Dedifferentiated amniotic fluid mesenchymal stem cell (primary cell): ENCODE measurements around the gene CRACDL.

Source experiments
- DNase-seq: peaks from one replicate; pipeline ENCODE4 v3.0.0-alpha.2; 2016; ENCODE audit errors: extremely low spot score

CRACDL gene

GRCh38 chr2:98935777-98936352 is at the start of gene CRACDL:
TSS of gene CRACDL (minus strand) at chr2:98936225. CDS start at chr2:98846800, 89,425 bp downstream.
- no peak for DNase-seq

DNA sequence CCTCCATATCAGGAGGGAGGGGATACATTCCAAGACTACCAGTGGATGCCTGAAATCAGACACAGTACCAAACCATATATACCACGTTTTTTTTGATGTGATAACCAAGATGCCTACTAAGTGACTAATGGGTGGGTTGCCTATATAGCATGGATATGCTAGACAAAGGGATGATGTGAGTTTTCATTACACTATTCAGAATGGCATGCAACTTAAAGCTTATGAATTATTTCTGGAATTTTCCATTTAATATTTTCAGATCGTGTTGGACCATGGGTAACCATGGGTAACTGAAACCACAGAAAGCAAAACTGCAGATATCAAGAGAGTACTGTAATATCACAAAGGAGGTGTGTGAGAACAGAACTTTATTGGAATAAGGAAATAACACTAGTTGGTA is 39.6 kb upstream of the CRACDL start:
- no peak for DNase-seq

GRCh38 chr2:98972582-98973167 is 36.6 kb upstream of the CRACDL start:
- DNase-seq, result no peak

GRCh38 chr2:98959810-98960507 is 23.9 kb upstream of the CRACDL start:
- DNase-seq, result no peak

GRCh38 chr2:98952966-98953365 is 16.9 kb upstream of the CRACDL start:
- no peak for DNase-seq

GRCh38 chr2:98948956-98949739 is 13.1 kb upstream of the CRACDL start:
- DNase-seq, result no peak

DNA sequence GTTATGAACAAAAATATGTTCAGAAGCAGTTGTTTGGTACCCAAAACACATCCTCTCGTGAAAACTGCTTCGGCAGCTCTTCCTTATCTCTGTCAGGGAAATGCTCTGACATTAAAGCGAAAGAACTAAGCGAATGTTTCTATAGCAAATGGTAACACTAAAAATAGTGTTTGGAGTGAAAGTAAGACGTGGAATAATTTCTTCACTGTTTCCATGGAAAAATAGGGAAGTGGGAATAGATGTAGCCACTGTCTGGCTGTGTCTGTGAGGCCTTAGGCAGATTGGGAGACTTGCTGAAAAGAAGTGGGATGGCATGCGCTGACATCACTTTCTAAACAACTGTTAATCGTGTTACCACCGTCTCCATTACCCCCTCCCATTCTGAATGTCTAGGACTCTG is 11.5 kb upstream of the CRACDL start:
- no peak for DNase-seq

DNA sequence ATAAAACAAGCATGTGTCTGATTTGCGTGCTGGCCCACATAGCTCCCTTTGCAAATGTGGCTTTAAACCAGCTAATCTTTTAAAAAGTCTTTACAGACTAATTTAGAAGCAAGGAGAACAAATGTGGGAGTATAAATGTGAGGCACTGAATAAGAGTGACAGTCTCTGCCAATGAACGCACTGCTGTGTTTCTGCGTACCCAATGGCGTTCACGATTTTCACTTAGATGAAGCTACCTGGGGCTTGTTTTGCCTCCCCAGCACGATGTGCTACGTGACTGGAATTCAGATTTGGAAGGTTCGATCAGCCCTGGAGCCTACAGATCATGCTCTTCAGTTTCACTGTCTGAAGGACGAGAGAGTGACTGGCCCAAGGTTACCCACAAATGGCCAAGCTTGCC is 10.8 kb upstream of the CRACDL start:
- DNase-seq, result no peak

DNA sequence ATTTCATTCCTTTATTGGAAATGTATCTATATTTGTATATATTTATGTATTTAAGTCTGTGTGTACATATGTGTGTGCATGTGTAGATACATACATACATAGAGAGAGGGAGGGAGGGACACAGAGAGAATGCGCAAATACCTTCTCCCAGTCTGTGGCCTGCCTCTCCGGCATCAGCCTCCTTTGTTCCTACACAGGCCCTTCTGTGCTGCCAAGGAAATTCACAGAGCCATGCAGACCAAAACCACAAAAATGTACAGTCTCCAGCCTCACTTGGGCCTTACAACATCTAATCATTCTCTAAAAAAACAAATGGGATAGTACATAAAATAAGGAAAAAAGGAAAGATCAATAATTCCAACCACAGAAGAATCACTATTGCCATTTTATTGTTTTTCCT is 8.8 kb upstream of the CRACDL start:
- peak; percentile 70 for DNase-seq

DNA sequence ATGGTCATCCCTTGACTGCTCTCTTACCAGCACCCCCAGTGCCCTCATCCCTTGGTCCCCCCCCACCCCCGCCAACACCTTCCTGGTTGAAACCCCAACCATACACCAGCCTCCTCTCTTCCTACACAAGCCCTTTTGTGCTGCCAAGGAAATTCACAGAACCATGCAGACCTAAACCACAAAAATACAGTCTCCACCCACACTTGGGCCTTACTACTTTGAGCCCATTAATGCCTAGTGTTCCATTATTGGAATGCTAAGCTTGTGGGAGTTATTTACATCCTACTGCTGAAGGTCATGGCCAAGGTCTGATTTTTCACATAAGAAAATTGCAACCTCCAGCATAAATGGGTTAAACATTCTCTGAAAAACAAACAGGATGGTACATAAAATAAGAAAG is 4.1 kb upstream of the CRACDL start:
- no peak for DNase-seq

DNA sequence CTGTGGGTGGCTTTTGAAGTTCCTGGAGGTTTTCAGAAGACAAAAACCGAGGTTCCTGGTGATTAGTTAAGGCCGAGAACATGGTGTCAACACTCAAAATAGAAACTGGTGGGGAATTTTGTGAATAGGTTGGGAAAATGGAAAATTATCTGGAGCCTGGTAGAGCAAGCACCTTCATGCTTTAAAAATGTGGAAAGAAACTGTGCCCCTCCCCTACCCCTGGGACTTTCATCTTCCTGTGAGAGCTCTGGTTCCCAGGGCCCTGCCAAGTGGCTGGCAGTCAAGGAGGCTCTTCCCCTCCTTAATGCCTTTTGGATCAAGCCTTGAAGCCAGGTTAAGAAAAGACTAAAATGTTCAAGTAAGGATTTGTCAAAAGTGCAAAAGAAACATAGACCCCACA is 1.9 kb upstream of the CRACDL start:
- DNase-seq, result no peak

DNA sequence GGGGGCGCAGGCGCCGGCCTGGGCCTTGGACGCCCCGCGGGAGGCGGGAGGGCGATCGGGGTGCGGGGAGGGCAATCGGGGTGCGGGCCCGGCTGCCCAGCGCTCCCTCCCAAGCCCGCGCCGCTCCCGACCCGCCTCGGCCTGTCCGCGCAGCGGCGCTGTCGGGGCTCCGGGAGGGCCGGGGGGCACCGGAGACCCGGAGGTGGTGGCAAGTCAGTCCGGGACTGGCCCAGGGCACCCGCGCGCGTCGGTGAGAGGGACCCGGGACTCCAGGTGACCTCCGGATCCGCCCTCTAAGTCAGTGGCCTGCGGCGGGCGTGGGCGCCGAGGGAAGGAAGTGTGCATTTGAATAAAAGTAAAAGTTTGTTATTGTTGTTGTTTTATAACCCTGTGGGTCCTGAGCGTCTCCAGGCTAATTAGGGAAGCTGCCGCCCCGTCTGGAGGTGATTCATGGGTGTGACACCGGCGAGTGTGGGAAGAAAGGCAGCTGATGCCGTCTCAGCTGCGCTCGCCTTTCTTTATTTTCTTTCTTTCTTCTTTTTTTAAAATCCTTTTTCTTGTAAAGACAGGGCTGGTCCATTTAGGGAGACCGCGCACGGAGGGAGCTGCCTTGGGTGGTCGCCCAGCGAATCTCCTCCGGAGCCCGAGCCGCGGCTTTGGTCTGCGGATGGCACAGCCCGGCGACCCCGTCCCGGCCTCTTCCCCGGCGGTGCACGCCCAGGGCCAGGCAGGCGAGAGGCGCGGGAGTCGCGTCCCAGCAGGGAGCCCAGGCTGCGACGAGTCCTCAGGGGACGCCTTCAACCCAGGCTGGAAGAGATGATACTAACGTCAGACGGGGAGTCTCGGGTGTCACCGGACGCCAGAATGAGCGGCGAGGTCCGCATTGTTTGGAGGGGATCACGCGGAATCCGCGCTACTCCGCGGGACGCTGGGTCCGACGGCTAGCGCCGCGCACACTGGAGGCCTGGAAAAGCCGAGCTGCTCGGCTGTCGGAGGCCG is 627 bp upstream of the CRACDL start:
- DNase-seq, result no peak

DNA sequence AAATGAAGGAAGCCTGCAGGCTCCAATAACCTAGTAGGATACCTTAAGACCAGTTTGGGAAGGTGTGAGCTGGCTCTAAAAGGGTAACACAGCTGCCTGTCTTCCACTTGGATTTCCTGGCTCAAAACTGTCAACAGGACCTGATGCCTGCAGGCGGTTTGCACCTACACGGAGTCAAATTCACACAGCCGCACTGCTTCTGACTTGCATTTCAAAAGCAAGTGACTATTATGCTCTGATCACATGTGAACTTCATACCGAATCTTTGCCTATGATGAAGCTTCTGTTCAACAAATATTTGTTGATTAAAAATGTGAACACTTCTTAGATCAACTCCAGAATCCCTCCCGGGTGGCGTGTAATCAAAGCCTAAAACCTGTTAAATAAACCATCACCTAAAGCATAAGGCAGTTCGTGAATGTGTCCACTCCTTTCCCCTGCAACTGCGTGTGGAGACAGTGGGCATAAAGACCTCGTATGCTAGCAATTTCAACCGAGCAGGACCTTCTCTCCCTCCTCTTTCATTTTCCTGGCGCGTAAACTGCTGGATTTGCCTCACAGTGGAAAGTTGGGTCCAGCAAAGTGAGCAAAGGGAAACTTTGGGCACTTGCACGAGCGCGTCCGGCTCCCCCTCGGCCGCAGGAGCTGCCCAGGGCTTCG is 784 bp downstream of the CRACDL start:
- no peak for DNase-seq

GRCh38 chr2:98932778-98933343 is 3.2 kb downstream of the CRACDL start:
- no peak for DNase-seq

- no peak for DNase-seq
Observed at GRCh38 chr2:98932164-98932563, 3.9 kb downstream of the CRACDL start.

DNA sequence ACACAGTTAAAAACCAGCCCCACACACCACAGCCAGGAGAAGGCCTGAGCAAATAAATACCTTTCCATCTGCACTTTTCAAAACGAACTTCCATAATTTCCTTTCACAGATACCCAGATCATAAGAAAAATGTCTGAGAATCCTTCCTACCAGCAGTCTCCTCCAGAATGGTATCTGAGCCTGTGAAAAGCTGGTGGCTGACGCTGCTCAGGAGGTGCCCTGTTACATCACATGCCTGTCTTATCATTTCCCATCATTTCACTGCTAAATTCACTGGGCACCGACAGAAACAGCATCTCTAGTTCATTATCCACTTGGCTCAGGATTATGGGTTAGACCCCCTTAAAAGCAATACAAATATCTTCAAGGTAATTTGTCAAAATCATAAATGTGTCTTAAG is 4.4 kb downstream of the CRACDL start:
- no peak for DNase-seq

GRCh38 chr2:98929920-98930319 is 6.1 kb downstream of the CRACDL start:
- DNase-seq, result no peak

DNA sequence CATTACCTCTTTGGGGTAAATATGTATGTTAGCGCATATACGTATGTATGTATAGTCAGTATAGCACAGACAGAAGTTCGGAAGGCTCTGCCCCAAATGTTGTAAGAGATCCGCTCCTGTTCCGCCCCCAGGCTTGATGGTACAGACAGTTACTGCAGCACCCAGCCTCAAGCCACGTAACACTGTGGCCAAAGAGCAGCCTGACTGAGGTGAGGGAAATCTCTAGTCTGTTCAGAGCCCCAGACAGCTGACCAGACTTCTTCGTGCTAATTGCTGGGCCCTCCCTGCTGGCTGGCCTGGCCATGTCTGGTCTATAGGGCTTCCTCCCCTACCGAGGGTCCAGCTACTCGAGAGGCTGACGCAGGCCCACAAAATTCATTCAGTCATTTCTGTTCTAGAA is 7.8 kb downstream of the CRACDL start:
- DNase-seq, result no peak

DNA sequence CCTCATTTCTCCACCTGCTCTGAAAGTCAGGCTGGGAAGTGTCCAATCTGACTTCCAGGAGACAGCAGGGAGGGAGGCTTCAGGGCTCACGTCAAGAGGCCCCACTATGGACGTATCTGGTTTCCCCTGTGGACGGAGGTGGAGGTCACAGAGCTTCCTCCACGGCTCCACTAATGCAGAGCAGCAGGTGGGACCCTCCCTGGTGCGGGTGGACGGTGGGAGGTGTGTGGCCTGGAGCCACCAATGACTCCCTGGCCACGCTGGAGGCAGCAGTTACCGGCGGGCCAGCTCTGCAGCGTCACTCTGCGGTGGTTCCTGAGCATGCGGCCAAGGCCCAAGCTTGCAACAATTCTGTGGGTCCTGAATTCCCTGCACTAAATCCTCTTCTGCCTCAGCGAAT is 9.0 kb downstream of the CRACDL start:
- no peak for DNase-seq

DNA sequence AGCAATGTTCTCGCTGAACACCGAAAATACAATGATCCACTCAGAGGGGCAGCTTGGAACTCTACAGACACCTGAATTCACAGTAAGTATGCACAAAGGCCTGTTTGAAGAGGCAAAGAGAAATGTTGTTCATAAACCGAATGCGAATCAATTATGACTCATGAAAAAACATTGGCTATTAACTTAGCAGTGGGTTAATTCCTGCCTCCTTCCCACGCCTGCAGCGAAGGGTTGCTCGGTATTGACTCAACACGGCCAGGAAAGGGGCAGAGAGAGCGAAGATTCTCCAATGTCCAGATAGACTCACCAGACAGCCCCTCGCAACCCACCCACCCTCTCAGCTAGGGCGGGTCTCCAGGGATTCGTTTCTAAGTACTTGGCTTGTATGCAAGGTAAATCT is 9.4 kb downstream of the CRACDL start:
- DNase-seq, result no peak

DNA sequence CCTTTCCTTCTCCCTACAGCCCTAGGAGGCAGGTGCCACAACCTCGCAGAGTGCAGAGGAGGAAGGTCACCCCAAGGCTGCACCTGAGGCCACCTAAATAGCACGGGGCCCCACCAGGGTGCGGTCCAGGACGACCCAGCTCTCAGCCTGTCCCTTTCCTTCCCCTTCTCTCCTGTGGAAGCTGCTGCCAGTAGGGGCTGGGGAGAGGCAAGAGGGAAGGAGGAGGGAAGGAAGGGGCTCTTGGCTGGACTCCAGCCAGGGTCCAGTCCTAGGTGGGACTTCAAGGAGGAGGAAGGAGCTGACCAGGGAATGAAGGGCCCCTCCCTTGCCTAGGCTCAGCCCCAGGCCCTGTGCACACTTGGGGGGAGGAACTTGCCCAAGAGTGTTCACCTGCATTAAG is 11.1 kb downstream of the CRACDL start:
- DNase-seq, result no peak
